ENCODE data around the gene GREB1L. TPM values are rescaled to one million over a fixed set of nuclear protein-coding genes. Genes with fewer than 3 reads are reported as not detected.

The GREB1L gene
- total RNA-seq, 1 experiment from 2014 or later = 0.26 TPM

GRCh38 chr18:21307578-21307977 lies 65.5 kb downstream of the GREB1L start:
- peaks cover 5% of the 10 kb centered on the region for H3K4me1 Mint-ChIP-seq
- ChIA-PET POLR2A (no interaction called here), CTCF (no interaction called here)
- no peak for TF ChIP-seq IRF1 (CRISPR knock-in tag; IDR thresholded peaks at IDR 0.05)
- TF ChIP-seq EMX1 (CRISPR knock-in tag; IDR thresholded peaks at IDR 0.05) = no peak
- no peak for TF ChIP-seq KAT7 (CRISPR knock-in tag; IDR thresholded peaks at IDR 0.05; ENCODE audit: borderline replicate concordance)
- TF ChIP-seq ZNF121 (CRISPR knock-in tag; IDR thresholded peaks at IDR 0.05) = no peak
- no peak for TF ChIP-seq SMAD4 (CRISPR knock-in tag; IDR thresholded peaks at IDR 0.05)
- no peak for TF ChIP-seq ZNF232 (CRISPR knock-in tag; IDR thresholded peaks at IDR 0.05)
- TF ChIP-seq E2F4 (CRISPR knock-in tag; IDR thresholded peaks at IDR 0.05; ENCODE audit: borderline replicate concordance, low read depth) = no peak
- TF ChIP-seq E2F5 (CRISPR knock-in tag; IDR thresholded peaks at IDR 0.05) = no peak
- TF ChIP-seq ZNF512 (CRISPR knock-in tag; IDR thresholded peaks at IDR 0.05; ENCODE audit: borderline replicate concordance) = no peak
- no peak for TF ChIP-seq NR2C2 (CRISPR knock-in tag; IDR thresholded peaks at IDR 0.05)
- no peak for TF ChIP-seq GRHL2 (CRISPR knock-in tag; IDR thresholded peaks at IDR 0.05; ENCODE audit: insufficient replicate concordance, severe bottlenecking)
- H3K36me3 Mint-ChIP-seq = no peaks in the 10 kb centered on the region
- no peaks in the 10 kb centered on the region; the same call in none of the 2 replicates for H3K27me3 Mint-ChIP-seq (ENCODE audit: low read depth)
- DNase-seq (ENCODE audit: low spot score) (no peak), ATAC-seq (no peak)
- no peak overlapping the region for H3K27ac Mint-ChIP-seq
- H3K9me3 Mint-ChIP-seq = no peaks in the 10 kb centered on the region
- no peak overlapping the region for H3K4me3 Mint-ChIP-seq

GRCh38 chr18:21309248-21309647 lies 67.2 kb downstream of the GREB1L start:
- Mint-ChIP-seq H3K9me3 (no peaks in the 10 kb centered on the region), H3K4me3 (no peak overlapping the region), H3K4me1 (no peaks in the 10 kb centered on the region), H3K27me3 (ENCODE audit: low read depth) (no peaks in the 10 kb centered on the region; the same call in none of the 2 replicates), H3K27ac (no peak overlapping the region), H3K36me3 (no peaks in the 10 kb centered on the region)
- DNase-seq (ENCODE audit: low spot score) (no peak), ATAC-seq (no peak)
- ChIA-PET POLR2A (no interaction called here), CTCF (no interaction called here)
- TF ChIP-seq NFE2L1 (CRISPR knock-in tag; IDR thresholded peaks at IDR 0.05) (no peak), PRDM15 (CRISPR knock-in tag; IDR thresholded peaks at IDR 0.05) (no peak), ETV6 (CRISPR knock-in tag; IDR thresholded peaks at IDR 0.05) (no peak), ZNF423 (CRISPR knock-in tag; IDR thresholded peaks at IDR 0.05) (no peak), NFATC4 (CRISPR knock-in tag; IDR thresholded peaks at IDR 0.05) (no peak), ZMAT4 (CRISPR knock-in tag; IDR thresholded peaks at IDR 0.05) (no peak), TEAD1 (CRISPR knock-in tag; IDR thresholded peaks at IDR 0.05) (no peak), ZNF416 (CRISPR knock-in tag; IDR thresholded peaks at IDR 0.05) (no peak), CDX4 (CRISPR knock-in tag; IDR thresholded peaks at IDR 0.05; ENCODE audit: borderline replicate concordance) (no peak), KAT7 (CRISPR knock-in tag; IDR thresholded peaks at IDR 0.05; ENCODE audit: borderline replicate concordance) (no peak), MYBL2 (CRISPR knock-in tag; IDR thresholded peaks at IDR 0.05) (no peak), GTF2I (CRISPR knock-in tag; conservative IDR thresholded peaks at IDR 0.05) (no peak), SOX15 (CRISPR knock-in tag; IDR thresholded peaks at IDR 0.05) (no peak), ZNF138 (CRISPR knock-in tag; conservative IDR thresholded peaks at IDR 0.05) (no peak), STAT6 (CRISPR knock-in tag; conservative IDR thresholded peaks at IDR 0.05; ENCODE audit: low read depth) (no peak)

All from WTC11 (cell line).